ENCODE results near the gene TAOK3.

DNA sequence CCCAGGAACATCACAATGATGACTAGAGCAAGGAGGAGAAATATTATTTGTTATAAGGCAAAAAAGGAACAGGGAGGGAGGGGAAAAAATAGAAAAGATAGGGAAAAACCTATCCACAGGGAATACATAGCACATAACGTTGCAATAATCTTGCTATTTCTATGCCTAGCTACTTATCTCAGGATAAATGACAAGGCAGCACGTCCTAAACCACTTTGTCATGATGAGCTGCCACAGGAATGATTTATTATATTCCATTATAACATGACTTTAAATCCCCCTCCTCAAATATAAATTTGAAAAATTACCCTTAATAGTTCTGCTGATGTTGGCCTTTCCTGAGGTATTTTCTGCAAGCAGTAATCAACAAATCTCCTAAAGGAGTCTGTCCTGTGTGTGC is 160.1 kb downstream of the TAOK3 start:
- TF ChIP-seq POLR2A (IDR thresholded peaks at IDR 0.05) (no peak), CTCF (IDR thresholded peaks at IDR 0.05) (no peak), POLR2AphosphoS5 (IDR thresholded peaks at IDR 0.05) (no peak)

Data from breast epithelium (tissue), 3 donors.